ENCODE measurements around the gene OR4B1.

- TF ChIP-seq, protein P1, sequence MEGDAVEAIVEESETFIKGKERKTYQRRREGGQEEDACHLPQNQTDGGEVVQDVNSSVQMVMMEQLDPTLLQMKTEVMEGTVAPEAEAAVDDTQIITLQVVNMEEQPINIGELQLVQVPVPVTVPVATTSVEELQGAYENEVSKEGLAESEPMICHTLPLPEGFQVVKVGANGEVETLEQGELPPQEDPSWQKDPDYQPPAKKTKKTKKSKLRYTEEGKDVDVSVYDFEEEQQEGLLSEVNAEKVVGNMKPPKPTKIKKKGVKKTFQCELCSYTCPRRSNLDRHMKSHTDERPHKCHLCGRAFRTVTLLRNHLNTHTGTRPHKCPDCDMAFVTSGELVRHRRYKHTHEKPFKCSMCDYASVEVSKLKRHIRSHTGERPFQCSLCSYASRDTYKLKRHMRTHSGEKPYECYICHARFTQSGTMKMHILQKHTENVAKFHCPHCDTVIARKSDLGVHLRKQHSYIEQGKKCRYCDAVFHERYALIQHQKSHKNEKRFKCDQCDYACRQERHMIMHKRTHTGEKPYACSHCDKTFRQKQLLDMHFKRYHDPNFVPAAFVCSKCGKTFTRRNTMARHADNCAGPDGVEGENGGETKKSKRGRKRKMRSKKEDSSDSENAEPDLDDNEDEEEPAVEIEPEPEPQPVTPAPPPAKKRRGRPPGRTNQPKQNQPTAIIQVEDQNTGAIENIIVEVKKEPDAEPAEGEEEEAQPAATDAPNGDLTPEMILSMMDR (conservative IDR thresholded peaks at IDR 0.05; ENCODE audit: low read length), result no peak
- TF ChIP-seq EZH2phosphoT487 (IDR thresholded peaks at IDR 0.05; ENCODE audit: borderline replicate concordance, low read depth, low read length), result no peak
Observed at GRCh38 chr11:48248902-48249301, 32.3 kb downstream of the OR4B1 start.
